ENCODE results near the gene EIF6. TPM values are rescaled to one million over a fixed set of nuclear protein-coding genes. Genes with fewer than 3 reads are reported as not detected.
A peak's percentile ranks its signal among the peaks of the same experiment; 100 is the strongest.
"Not testable (repeated sequence)": the region's sequence is repeated elsewhere in the genome, so short reads cannot be mapped to it uniquely, and the experiment has no call there.

Gene EIF6
- total RNA-seq, 4 donors from 2014 or later = 34.2 to 48.3 (median 47.4) TPM

- Histone ChIP-seq H3K27me3 (no peaks in the 10 kb centered on the region), H3K4me3 (no peak overlapping the region), H3K36me3 (no peaks in the 10 kb centered on the region), H3K4me1 (peaks cover 11 to 28% of the 10 kb centered on the region in 2 donors), H3K27ac (peak overlapping the region in 3 of 4 donors; percentile 69 to 72 (median 72)), H3K9me3 (no peaks in the 10 kb centered on the region)
- DNase-seq (no peak), ATAC-seq (no peak)
- intact Hi-C loops (cut with DNase I; ENCODE audit: low total_unique reads) = no loop called here
- TF ChIP-seq CTCF (IDR thresholded peaks at IDR 0.05 in 4 of 5, conservative IDR thresholded peaks at IDR 0.05 in 1 of 5) (no peak), POLR2A (IDR thresholded peaks at IDR 0.05) (no peak)
- in situ Hi-C loops (cut with MboI; ENCODE audit: low sequenced_read_pairs in 4 of 4) = no loop called here
Observed at GRCh38 chr20:35319192-35319870, 34.8 kb upstream of the EIF6 start.

GRCh38 chr20:35318502-35319157, 34.1 kb upstream of the EIF6 start:
- H3K4me3 ChIP-seq = no peak overlapping the region
- intact Hi-C loops (cut with DNase I; ENCODE audit: low total_unique reads) (no loop called here), in situ Hi-C loops (cut with MboI; ENCODE audit: low sequenced_read_pairs in 4 of 4) (no loop called here)
- peaks cover 11 to 24% of the 10 kb centered on the region in 2 donors for H3K4me1 ChIP-seq
- ATAC-seq (peak; percentile 90 to 96), DNase-seq (peak; percentile 58 to 80)
- TF ChIP-seq POLR2A (IDR thresholded peaks at IDR 0.05) (peak in 1 of 2 donors; percentile 8), CTCF (IDR thresholded peaks at IDR 0.05 in 4 of 5, conservative IDR thresholded peaks at IDR 0.05 in 1 of 5) (no peak)
- peak overlapping the region; percentile 58 to 72 (median 70) for H3K27ac ChIP-seq
- no peaks in the 10 kb centered on the region for H3K9me3 ChIP-seq
- no peaks in the 10 kb centered on the region for H3K36me3 ChIP-seq
- H3K27me3 ChIP-seq = no peaks in the 10 kb centered on the region

- TF ChIP-seq POLR2A (IDR thresholded peaks at IDR 0.05) (no peak), CTCF (IDR thresholded peaks at IDR 0.05 in 4 of 5, conservative IDR thresholded peaks at IDR 0.05 in 1 of 5) (no peak)
- H3K4me3 ChIP-seq = no peak overlapping the region
- peak overlapping the region; percentile 58 to 72 (median 70) for H3K27ac ChIP-seq
- DNase-seq (no peak), ATAC-seq (no peak)
- in situ Hi-C loops (cut with MboI; ENCODE audit: low sequenced_read_pairs in 4 of 4) (no loop called here), intact Hi-C loops (cut with DNase I; ENCODE audit: low total_unique reads) (no loop called here)
- H3K4me1 ChIP-seq = peaks cover 11 to 20% of the 10 kb centered on the region in 2 donors
- H3K36me3 ChIP-seq = peaks cover 0 to 2% of the 10 kb centered on the region in 2 donors
- no peaks in the 10 kb centered on the region for H3K9me3 ChIP-seq
- H3K27me3 ChIP-seq = no peaks in the 10 kb centered on the region
Observed at GRCh38 chr20:35317416-35318210, 33.0 kb upstream of the EIF6 start.

- Histone ChIP-seq H3K4me3 (no peak overlapping the region), H3K4me1 (peaks cover 11 to 20% of the 10 kb centered on the region in 2 donors), H3K36me3 (peaks cover 0 to 7% of the 10 kb centered on the region in 2 donors), H3K9me3 (no peaks in the 10 kb centered on the region), H3K27me3 (no peaks in the 10 kb centered on the region), H3K27ac (no peak overlapping the region)
- no peak for ATAC-seq
- intact Hi-C loops (cut with DNase I; ENCODE audit: low total_unique reads) (no loop called here), in situ Hi-C loops (cut with MboI; ENCODE audit: low sequenced_read_pairs in 4 of 4) (no loop called here)
- TF ChIP-seq POLR2A (IDR thresholded peaks at IDR 0.05) = no peak
- TF ChIP-seq CTCF (IDR thresholded peaks at IDR 0.05 in 4 of 5, conservative IDR thresholded peaks at IDR 0.05 in 1 of 5) = no peak
- no peak for DNase-seq
Observed at GRCh38 chr20:35316086-35316485, 31.5 kb upstream of the EIF6 start.

- H3K4me1 ChIP-seq = peaks cover 11 to 20% of the 10 kb centered on the region in 2 donors
- H3K27ac ChIP-seq; H3K4me3 ChIP-seq; H3K9me3 ChIP-seq; intact Hi-C loops (cut with DNase I; ENCODE audit: low total_unique reads); in situ Hi-C loops (cut with MboI; ENCODE audit: low sequenced_read_pairs in 4 of 4); DNase-seq; H3K36me3 ChIP-seq; ATAC-seq; H3K27me3 ChIP-seq: not testable (repeated sequence)
Observed at GRCh38 chr20:35315632-35316020, 31.1 kb upstream of the EIF6 start.
